Stimulated activated CD8-positive, alpha-beta memory T cell treated with anti-CD3 and anti-CD28 coated beads, Interleukin-4, amount 100 ng/mL, for 1 hour (primary cell): ENCODE results near the gene HTD2.

Experiments used
- DNase-seq, 2 donors: peaks; one replicate each; pipeline ENCODE4 v3.0.0-alpha.2; 2020; ENCODE audit warnings: low read depth in 2 of 2, low spot score in 1 of 2

Gene HTD2

DNA sequence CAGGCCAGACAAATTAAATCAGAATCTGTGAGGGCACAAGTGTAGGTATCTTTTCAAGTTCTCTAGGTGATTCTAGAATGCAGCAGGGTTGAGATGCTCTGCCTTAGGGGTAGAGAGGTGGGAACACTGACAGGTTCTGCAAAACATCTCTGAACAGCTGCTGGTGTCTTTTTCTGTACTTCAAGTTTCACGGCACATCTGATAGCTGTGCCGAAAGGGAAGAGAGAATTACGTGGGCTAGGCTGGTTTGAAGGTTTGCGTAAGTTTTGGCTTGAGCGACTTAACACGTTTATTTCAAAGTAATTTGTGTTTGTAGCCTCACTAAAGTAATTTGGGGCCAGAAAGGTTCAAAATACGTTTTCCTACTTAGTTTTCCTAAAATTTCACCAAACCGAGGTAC is 48.9 kb downstream of the HTD2 start:
- DNase-seq: no peak

GRCh38 chr3:58356054-58356453 is 49.7 kb downstream of the HTD2 start:
- no peak for DNase-seq

DNA sequence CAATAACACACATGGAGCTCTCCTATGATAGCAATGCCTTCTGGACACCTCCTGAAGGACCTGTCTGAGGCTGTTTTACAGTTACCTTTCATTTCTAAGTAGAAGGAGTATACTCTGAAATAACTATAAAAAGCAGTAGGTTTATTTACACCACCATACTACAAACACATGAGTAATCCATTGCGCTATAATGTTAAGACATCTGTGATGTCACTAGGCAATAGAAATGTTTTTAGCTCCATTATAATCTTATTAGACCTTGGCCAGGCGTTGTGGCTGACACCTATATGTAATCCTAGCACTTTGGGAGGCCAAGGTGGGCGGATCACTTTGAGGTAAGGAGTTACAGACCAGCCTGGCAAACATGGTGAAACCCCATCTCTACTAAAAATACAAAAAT is 51.1 kb downstream of the HTD2 start:
- no peak for DNase-seq

GRCh38 chr3:58358092-58358491 is 51.8 kb downstream of the HTD2 start:
- DNase-seq: no peak

- no peak for DNase-seq
Measured at GRCh38 chr3:58358808-58359207, 52.5 kb downstream of the HTD2 start.

- no peak for DNase-seq
Measured at GRCh38 chr3:58359621-58360020, 53.3 kb downstream of the HTD2 start.

DNA sequence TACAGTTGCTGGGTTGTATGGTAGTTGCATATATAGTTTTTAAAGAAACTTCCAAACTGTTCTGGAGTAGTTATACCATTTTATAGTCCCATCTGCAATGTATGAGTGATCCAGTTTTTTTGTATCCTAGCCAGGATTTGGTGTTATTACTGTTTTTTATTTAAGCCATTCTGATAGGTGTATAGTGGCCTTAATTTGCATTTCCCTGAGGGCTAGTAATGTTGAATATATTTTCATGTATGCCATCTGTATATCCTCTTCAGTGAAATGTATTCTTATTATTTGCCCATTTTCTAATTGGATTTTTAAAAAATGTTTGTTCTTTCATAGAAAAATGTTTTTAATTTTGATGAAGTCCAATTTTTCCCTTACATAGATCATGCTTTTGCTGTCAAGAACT is 55.5 kb downstream of the HTD2 start:
- DNase-seq: no peak

GRCh38 chr3:58366699-58367098 is 60.4 kb downstream of the HTD2 start:
- no peak for DNase-seq

- DNase-seq: no peak
Measured at GRCh38 chr3:58369038-58369437, 62.7 kb downstream of the HTD2 start.
